GM19455 (cell line): Measurements from ENCODE around the gene DACH1.

Experiments
- ATAC-seq: cut with Tn5 transposase; IDR thresholded peaks from one replicate; pipeline ENCODE4 v1.9.1; 2021; ENCODE audit not compliant: unreplicated experiment

DACH1 gene

GRCh38 chr13:71830736-71831135, 36.3 kb downstream of the DACH1 start:
- no peak for ATAC-seq

GRCh38 chr13:71830323-71830722, 36.7 kb downstream of the DACH1 start:
- ATAC-seq = no peak

- no peak for ATAC-seq
These were observed 37.5 kb downstream of the DACH1 start for GRCh38 chr13:71829547-71829946.

GRCh38 chr13:71828564-71828963, 38.4 kb downstream of the DACH1 start:
- ATAC-seq = no peak

- no peak for ATAC-seq
These were observed 38.9 kb downstream of the DACH1 start for GRCh38 chr13:71828117-71828516.

- ATAC-seq = no peak
These were observed 39.8 kb downstream of the DACH1 start for GRCh38 chr13:71827241-71827640.

GRCh38 chr13:71820699-71821098, 46.3 kb downstream of the DACH1 start:
- no peak for ATAC-seq

GRCh38 chr13:71817335-71817734, 49.7 kb downstream of the DACH1 start:
- no peak for ATAC-seq

GRCh38 chr13:71814806-71815360, 52.1 kb downstream of the DACH1 start:
- ATAC-seq = no peak

GRCh38 chr13:71813187-71813586, 53.8 kb downstream of the DACH1 start:
- ATAC-seq = no peak

GRCh38 chr13:71811344-71811743, 55.7 kb downstream of the DACH1 start:
- ATAC-seq = no peak

GRCh38 chr13:71808708-71809107, 58.3 kb downstream of the DACH1 start:
- no peak for ATAC-seq

GRCh38 chr13:71806886-71807285, 60.1 kb downstream of the DACH1 start:
- no peak for ATAC-seq

GRCh38 chr13:71803066-71803465, 63.9 kb downstream of the DACH1 start:
- ATAC-seq = no peak

- no peak for ATAC-seq
These were observed 65.2 kb downstream of the DACH1 start for GRCh38 chr13:71801781-71802180.

GRCh38 chr13:71801165-71801760, 65.7 kb downstream of the DACH1 start:
- ATAC-seq = no peak

GRCh38 chr13:71799324-71799723, 67.7 kb downstream of the DACH1 start:
- ATAC-seq = no peak

- ATAC-seq = no peak
These were observed 68.3 kb downstream of the DACH1 start for GRCh38 chr13:71798707-71799106.

GRCh38 chr13:71797517-71797916, 69.5 kb downstream of the DACH1 start:
- no peak for ATAC-seq

GRCh38 chr13:71789693-71790329, 77.2 kb downstream of the DACH1 start:
- ATAC-seq = no peak

GRCh38 chr13:71789037-71789436, 78.0 kb downstream of the DACH1 start:
- no peak for ATAC-seq

- no peak for ATAC-seq
These were observed 79.6 kb downstream of the DACH1 start for GRCh38 chr13:71787414-71787813.

- no peak for ATAC-seq
These were observed 80.1 kb downstream of the DACH1 start for GRCh38 chr13:71786875-71787274.
